ENCODE data around the gene KCNK17.

DNA sequence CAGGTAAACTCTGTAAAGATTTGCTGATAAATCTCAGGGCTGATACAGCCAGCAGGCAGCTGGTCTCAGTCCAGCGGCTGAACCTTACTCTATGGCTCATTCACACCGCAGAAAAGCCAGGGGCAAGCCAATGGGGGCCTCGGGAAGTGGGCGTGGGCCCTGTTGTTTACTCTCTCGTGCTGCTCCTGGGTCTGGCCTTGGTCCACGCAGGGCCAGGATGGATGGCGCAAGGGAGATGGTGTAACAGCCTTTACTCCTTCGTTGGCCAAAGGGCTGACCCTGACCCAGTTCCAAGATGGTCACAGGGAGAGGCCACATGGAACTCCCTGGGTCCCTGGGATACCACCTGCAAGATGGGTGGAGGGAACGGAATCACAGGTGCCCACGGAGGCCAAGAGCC lies 16.2 kb downstream of the KCNK17 start:
- TF ChIP-seq, protein P1, sequence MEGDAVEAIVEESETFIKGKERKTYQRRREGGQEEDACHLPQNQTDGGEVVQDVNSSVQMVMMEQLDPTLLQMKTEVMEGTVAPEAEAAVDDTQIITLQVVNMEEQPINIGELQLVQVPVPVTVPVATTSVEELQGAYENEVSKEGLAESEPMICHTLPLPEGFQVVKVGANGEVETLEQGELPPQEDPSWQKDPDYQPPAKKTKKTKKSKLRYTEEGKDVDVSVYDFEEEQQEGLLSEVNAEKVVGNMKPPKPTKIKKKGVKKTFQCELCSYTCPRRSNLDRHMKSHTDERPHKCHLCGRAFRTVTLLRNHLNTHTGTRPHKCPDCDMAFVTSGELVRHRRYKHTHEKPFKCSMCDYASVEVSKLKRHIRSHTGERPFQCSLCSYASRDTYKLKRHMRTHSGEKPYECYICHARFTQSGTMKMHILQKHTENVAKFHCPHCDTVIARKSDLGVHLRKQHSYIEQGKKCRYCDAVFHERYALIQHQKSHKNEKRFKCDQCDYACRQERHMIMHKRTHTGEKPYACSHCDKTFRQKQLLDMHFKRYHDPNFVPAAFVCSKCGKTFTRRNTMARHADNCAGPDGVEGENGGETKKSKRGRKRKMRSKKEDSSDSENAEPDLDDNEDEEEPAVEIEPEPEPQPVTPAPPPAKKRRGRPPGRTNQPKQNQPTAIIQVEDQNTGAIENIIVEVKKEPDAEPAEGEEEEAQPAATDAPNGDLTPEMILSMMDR (IDR thresholded peaks at IDR 0.05): no peak
- TF ChIP-seq POLR2A (IDR thresholded peaks at IDR 0.05): no peak
